ENCODE results near the gene DTNB.
"Not testable (repeated sequence)": the region's sequence is repeated elsewhere in the genome, so short reads cannot be mapped to it uniquely, and the experiment has no call there.

Gene DTNB

DNA sequence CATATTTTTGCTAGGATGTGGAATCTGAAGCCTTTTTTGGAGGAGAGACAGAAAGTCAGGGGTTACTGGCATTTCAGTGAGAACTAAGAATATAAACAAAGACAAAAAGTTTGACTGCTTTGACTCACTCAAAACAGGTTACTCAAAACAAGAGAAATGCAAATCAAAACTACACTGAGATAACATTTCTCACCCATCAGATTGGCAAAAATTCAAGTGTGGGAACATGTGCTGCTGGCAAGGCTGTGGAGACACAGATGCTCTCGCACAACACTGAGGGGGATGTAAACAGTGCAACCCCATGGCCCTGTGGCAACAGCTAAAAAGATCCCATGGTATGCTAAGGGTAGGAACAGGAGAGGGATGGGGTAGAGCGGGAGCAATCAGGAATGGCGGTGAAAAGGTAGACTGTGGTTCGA is 86.6 kb downstream of the DTNB start:
- DNase-seq: no peak

DNA sequence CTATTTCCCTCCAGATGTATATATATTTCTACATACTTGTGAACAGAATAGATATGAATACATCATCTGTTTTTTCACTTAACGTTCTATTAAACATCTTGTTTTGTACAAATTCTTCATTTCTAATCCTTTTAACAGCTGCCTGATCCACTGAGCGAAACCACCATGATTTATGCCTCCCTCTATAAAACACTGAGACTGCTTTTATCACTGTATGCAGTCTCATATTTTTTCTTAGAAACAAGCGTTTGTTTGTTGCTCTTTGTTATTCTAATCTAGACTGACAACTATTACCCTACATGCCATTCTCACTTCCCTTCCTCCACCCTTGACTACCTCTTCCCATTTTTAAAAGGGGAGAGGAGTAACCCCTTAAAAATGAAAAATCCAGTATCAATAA is 88.2 kb downstream of the DTNB start:
- DNase-seq: no peak

DNA sequence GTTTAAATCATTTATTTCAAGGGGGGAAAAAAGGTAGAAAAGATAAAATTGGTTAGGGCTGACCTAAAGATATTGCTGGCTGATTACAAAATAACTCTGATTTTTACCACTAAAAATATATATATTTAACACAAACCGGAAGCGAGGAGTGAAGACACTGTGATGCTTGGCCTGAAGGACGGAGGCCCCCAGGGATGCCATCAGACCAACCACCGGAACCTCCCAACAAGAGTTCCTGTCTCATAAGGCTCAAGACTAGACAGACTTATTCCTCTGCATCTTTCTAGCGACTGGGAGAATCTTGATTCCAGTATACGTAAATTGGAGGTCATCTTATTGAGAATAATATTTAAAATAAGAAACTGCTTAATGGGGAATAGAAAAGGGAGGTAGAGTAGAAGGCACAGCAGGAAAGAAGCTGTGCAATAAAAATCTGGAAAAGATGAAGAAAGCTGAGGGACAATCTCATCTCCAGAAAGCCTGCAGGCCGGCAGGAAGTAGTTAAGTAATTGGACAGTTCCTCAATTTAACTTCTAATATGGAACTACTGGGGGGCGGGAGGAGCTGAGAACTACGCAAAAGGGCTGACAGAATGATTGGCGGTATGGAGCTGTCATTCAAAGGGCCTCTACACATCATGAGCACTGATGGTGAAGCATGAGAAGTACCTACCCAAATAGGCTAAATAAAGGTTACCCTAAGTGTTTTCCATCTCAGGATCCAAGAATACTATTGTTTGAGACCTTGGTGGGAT is 91.1 kb downstream of the DTNB start:
- DNase-seq: no peak

DNA sequence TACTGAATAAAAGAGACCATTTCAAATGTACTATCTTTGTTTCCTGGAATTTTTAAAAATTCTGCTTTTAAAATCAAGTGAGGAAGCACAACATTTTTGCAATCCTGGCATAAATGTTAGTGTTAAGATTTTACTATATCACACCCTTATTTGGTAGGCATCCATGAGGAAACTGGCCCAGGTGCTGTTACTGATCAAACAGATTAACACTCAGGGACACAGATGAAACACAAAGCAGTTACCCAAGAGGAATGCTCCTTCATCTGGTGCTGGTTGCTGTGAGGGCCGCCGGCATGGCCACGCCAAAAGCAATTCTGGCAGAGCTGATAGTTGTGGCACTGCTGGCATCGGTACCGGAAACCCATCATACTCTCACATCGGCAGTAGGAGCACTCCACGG is 96.8 kb downstream of the DTNB start:
- no peak for DNase-seq

DNA sequence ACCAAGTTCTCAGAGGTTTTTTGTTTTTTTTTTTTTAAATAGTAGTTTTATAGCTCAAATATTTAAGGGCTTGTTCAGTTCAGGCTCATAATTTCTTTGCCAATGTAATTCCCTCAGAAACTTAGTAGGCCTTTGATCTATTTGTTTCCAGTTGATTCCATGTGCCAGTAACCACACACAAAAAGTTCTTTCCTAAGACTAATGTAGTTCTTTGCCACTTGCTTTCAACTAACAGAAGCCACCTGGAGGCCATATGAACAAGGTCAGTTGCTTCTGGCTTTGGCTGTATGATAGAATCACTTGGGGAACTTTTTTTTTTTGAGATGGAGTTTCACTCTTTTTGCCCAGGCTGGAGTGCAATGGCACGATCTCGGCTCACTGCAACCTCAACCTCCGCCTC is 100.7 kb downstream of the DTNB start:
- no peak for DNase-seq

DNA sequence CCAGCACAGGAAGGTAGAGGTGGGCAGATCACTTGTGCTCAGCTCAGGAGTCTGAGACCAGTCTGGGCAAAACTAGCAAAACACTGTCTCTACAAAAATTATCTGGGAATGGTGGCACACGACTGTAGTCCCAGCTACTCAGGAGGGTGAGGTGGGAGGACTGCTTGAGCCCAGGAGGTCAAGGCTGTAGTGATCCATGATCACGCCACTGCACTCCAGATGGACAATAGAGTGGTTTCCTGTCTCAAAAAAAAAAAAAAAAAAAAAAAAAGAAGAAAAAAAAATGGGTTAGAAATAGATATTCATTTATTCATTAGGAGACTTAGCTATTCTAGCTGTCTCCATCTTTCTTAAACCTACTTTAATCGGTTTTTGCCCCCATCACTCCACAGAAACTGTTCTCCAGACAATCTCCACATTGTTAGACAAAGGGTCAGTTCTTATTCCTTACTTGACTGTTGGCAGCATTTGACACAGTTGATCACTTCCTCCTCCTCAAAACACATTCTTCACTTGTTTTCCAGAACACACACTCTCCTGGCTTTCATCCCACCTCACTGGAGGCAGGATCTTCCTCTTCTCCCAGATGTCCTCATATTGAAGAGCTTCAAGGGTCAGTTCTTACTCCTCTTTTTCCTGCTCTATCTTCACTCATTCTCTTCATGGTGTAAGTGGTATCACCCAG is 103.1 kb downstream of the DTNB start:
- DNase-seq: no peak

DNA sequence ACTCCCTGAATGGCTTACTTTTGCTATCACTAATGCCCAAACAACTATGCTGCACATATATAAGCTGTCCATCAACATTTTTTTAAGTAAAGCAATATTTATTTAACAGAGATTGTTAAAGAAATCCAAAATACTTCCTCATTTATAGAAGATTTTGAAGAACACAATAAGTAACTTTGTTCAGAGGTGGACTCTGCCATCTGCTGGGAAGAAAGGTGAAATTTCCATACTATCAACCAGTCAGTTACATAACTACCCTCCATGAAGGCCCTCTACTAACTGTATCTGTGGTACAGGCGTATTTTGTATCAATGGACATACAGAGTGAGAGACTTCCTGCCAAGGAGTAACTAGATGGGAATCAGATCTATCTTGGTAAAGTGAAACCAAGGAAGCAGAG is 106.0 kb downstream of the DTNB start:
- DNase-seq: no peak

DNA sequence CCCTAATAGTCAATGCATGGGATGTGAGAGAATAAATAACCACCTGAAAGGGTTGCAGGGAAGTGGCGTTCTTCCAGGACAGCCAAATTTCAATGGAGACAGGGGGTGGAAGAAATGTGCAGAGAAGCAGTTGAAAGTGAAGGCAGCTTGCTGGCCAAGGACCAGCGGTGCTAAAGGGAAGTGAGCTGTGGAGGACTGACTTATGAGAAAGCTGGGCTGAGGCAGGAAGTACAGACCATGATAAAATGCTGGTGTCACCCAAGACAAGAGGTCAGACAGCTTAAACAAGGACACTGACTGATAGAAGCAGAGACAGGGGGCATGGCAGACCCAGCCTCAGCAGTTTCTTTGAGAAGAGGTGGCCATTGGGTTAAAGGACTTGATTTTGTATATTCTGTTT is 106.7 kb downstream of the DTNB start:
- DNase-seq: no peak

DNA sequence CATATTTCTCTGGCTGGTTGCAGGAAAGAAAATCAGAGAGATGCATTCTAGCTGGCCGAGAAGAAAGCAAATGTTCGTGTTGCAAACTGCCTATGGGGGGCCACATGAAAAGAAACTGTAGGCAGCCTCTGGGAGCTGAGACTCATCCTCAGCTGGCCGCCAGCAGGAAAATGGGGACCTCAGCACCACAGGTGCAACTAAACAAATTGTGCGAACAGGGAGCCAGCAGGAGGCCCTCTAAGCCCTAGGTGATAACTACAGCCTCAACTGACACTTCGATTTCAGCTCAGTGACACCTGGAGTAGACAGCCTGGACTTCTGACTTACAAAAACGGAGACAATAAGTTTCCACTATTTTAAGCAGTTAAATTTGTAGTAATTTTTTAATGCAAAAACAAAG is 107.3 kb downstream of the DTNB start:
- DNase-seq: no peak

DNA sequence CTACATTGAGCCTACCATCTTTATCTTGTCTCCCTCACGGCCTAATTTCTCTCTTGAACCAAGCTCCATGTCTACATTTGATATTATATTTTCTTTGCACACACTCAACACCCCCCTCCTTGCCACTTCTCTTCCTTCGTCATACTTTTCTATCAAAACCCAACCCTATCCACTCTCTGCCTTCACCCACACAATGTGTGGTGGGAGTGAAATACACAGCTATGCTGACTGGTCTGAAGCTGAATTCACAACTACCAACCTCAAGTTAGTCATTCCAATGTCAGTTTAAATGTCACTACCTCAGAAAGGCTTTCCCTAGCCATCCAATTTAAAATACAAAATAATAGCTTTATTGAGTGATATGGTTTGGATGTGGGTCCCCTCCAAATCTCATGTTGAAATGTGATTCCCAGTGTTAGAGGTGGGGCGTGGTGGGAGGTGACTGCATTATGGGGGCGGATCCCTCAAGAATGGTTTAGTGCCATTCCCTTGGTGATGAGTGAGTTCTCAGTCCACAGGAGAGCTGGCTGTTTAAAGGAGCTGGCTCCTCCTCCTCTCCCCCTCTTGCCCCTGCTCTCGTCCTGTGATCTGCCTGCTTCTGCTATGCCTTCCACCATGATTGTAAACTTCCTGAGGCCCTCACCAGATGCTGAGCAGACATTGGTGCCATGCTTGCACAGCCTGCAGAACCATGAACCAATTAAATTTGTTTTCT is 112.1 kb downstream of the DTNB start:
- DNase-seq: no peak

DNA sequence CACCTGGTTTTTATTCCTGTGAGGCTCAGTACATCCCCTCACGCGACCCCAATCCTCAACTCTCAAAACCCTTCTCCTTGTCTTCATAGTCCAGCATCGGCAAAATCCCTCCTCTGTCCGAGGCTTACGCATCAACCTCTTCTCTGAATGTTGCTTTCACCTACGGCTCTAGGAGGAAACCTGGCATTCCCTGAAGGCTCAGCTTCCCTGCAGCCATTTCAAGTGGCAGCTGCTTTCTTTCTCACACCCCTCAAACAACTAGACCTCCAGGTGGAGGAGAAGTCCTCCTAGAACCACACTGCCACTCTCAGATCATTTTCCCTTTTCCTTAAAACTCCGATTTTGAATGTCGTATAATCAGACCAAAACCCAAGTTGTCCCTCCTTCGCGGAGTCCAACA is 114.2 kb downstream of the DTNB start:
- DNase-seq: no peak

DNA sequence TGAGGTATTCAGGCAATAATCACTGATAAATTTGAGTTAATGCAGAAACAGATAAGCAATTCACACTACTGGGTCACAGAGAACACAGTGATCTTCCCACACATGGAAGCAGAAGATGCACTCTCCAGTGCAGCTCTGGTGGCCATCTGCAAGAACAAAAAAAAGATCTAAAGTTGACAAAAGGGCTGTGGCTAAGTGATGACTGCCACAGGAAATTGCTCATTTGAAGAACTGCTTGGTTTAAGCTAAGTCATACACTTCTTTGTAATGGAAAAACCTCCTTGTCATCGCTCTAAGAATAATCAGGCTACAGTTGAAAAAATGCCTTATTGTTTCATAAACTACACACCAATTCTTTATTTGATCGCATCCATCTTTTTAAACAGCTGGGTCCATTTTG is 115.1 kb downstream of the DTNB start:
- DNase-seq: no peak

DNA sequence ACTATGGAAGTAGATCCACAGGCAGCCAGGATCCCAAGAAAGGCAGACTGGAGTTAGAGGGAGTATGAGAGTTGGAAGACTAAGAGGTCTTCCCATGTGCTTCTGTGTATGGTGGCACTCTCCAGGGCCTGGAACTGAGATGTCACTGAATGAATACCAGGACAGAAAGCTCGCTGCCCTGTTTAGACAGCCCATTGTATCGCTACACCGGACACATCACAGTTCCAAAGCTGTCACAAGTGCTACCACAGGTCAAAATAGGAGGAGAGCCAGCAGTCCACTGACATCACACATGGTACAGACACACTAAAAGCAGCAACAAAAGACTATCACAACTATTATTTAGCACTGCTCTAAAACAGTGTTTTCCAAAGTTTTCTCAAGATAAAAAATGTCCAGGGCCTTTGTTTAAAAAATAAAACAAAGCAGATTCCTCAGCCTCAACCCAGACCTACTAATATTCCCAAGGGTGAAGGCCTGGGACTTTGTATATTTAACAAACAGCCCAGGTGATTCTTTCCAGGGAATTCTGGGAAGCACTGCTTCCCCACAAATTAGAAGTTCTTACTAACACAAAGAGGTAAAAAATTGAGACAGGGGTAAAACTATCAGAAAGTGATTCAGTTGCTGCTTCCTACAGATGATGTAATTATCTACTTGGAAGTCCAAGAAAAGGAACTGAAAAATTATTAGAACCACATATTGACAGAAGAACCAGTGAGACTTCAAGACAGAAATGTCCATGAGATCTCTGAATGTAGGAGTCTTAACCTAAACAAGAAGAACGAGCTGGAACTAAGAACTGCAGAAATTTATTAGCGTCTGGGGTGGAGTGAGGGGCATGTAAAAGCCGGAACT is 116.0 kb downstream of the DTNB start:
- DNase-seq: no peak

DNA sequence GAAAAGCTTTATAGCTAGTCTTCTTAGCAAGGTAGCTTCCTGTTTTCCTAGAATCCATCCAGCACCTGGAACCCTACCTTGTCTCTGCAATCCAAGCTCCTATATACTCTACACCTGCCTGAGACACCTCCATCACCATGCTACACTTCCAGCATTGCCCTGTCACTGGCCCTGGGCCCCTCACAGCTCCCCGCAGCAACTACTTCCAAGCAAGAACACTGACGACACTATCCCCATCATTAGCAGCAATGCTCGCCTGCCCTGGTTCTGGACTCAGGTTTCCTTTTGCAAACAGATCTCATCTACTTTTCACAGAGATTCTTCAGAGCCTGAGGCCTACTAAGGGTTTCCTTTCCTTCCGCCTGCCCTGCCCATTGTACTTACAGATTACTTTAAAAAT is 121.1 kb downstream of the DTNB start:
- DNase-seq: no peak

DNA sequence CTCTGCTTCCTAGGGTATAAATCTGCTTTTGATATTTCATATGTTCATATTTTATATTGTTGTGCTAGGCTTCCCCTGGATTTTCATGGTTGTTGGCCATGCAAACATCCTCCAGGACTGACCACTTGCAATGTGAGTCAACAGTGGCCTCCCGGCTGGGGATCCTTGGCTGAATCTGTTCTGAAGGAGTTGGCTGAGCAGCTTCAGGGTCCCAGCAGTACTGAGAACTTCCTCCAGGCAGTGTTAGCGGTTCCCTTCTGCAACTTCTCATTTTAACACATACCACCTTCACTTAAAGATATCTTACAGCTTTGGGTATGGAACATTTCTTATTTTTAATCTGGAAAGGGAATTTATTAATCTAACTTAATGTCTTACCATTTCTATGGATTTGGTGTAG is 122.1 kb downstream of the DTNB start:
- DNase-seq: no peak

DNA sequence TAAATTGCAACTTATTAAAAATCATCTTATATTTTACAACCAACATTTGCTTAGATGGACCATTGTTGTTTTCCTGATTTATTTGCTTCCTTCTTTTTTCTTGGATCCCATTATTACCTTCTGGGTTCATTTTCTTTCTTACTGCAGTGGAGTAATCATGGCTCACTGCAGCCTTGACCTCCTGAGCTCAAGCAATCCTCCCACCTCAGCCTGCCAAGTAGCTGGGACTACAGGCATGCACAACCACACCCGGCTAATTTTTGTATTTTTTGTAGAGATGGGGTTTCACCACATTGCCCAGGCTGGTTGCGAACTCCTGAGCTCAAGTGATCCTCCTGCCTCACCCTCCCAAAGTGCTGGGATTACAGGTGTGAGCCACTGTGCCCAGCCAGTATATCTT is 123.8 kb downstream of the DTNB start:
- DNase-seq: not testable (repeated sequence)

DNA sequence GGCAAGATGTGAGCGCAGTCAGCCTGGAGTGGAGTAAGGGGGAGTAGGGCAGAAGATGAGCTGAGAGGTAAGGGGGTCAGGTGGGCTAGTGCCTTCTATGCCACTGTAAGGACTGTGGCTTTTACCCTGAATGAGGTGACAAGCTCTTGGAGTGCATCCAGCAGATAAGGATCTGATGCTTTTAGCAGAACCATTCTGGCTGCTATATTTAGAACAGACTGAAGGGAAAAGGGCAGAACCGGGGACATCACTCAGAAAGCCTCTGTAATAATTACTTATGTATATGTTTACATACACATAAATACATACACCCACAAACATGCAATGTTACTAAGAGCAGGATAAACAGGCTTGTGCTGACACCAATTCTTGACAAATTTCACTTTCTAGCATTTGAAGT is 124.8 kb downstream of the DTNB start:
- no peak for DNase-seq

DNA sequence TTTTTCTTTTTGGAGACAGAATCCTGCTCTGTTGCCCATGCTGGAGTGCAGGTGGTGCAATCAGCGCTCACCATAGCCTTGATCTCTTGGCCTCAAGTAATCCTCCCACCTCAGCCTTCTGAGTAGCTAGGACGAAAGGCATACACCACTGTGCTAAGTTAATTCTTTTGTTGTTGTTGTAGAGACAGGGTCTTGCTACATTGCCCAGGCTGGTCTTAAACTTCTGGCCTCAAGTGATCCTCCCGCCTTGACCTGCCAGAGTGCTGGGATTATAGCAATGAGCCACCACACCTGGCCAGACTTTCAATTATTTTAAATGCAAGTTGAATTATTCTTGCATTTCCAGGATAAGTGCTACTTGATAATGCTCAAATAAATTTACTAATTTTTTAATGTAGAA is 126.5 kb downstream of the DTNB start:
- DNase-seq: no peak

DNA sequence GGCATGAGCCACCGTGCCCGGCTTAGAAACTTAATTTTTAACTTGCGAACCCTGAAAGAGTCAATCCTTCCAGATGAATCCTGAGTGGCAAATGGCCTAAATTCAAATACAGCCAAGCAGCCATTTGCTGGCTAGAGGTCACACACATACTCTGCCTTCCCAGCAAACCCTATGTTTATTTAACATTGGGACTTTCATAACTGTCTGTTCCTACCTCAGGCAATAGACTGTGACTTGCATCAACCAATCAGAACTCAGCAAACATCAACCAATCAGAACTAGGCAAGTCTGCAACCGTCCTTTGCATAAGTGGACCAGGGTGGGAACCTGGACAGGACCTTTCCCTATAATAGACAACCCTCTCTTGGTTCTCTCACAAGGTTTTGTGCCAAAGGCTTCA is 127.5 kb downstream of the DTNB start:
- no peak for DNase-seq

DNA sequence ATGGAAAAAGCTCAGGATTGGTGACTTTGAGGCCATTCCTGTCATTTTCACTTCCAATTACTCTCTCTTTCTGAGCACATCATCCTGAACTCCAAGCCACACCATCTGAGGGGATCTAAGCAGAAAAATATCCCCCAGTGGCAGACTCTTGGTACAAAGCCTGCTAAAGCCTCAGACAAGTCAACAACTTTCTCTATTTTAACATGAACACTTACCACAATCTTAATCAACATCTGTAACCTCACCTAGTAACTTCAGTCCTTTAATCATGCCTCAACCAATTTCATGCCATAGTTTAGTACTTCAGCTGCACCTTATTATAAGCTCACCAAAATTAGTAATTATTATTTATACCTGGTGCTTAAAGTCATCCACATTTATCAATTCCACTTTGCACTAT is 128.9 kb downstream of the DTNB start:
- no peak for DNase-seq

DNA sequence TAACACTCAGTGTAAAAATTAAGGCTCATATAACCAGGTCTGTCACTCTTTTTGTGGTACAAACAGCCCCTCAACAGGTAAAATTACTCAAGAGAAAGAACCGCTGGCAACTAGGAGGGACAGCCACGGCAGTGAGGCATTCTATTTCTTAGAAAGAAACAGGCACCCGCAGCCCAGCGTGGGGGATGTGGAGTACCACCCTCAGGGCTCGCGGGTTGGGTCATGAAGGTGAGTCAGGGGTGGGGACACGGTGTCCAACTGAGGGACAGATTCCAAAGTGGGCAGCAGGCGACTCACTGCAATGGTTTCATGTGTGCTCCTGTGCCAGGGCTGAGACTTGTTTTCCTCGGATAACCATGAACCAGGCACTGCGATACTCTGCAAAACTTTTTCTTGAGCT is 129.4 kb downstream of the DTNB start:
- no peak for DNase-seq

DNA sequence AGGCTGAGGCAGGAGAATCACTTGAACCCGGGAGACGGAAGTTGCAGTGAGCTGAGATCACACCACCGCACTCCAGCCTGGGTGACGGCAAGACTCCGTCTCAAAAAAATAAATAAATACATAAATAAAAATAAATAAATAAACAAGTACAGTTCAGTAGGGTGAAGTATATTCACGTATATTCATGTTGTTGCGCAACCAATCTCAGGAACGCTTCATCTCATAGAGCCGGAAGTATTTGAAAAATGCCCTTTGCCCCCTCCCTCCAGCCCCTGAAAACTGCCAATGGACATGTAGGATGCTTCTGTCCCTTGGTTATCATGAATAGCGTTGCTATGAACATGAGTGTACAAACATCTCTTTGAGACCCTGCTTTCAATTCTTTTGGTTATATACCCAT is 132.0 kb downstream of the DTNB start:
- DNase-seq: no peak

DNA sequence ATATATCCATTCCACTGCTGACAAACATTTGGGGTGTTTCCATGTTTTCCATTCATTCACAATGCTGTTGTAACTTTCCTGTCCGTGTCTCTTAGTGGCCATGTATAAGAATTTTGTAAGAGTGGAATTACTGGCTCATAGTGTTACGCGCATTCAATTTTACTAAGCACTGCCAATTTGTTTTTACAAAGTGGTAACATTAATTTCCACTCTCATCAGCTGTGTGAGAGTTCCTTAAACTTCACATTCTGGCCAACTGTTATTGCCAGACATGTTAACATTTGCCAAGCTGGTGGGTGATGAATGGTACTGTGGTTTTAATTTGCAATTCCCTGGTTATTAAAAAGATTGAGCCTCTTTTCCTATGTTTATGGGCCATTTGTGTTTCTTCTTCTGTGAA is 134.2 kb downstream of the DTNB start:
- no peak for DNase-seq
